ENCODE measurements around the gene HMGCS2.

DNA sequence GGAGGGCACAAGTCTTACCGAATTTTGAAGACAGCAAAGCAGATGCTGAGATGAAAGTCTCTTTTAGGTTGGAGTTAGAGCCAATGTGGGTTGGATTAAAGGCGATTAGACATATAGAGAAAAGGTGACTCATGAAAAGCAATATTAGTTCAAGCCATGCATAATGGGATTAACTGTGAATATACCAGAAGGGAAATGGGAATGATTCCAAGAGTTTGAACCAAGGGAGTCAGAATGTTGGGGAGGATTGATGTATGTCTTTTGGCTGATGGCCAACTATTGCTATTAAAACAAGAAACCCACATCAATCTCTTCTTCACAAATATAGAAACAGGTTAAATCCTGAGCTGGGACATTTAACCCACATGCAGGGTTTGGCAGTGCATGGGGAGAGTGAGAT, 1.2 kb downstream of the HMGCS2 start:
- TF ChIP-seq YY1 (IDR thresholded peaks at IDR 0.05; ENCODE audit: low read depth) (no peak), EZH2phosphoT487 (IDR thresholded peaks at IDR 0.05; ENCODE audit: borderline replicate concordance, low read depth) (no peak), CHD2 (IDR thresholded peaks at IDR 0.05; ENCODE audit: low read length, partially characterized antibody) (no peak), CTCF (IDR thresholded peaks at IDR 0.05) (no peak), JUND (IDR thresholded peaks at IDR 0.05) (no peak), PBX3 (IDR thresholded peaks at IDR 0.05) (no peak), RAD21 (IDR thresholded peaks at IDR 0.05; ENCODE audit: low read length) (no peak), SMC3 (IDR thresholded peaks at IDR 0.05; ENCODE audit: low read depth, low read length) (no peak), EP300 (IDR thresholded peaks at IDR 0.05; ENCODE audit: borderline replicate concordance in 1 of 2, low read depth in 1 of 2, low read length in 1 of 2) (no peak), SIN3A (IDR thresholded peaks at IDR 0.05; ENCODE audit: borderline replicate concordance, low read depth, low read length) (no peak), POLR2AphosphoS5 (IDR thresholded peaks at IDR 0.05; ENCODE audit: low read depth, low read length) (no peak)
- TF ChIP-seq, protein P1, sequence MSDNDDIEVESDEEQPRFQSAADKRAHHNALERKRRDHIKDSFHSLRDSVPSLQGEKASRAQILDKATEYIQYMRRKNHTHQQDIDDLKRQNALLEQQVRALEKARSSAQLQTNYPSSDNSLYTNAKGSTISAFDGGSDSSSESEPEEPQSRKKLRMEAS (IDR thresholded peaks at IDR 0.05; ENCODE audit: low read depth), result no peak

Measured in SK-N-SH (cell line).